Coronary artery (tissue), 2 donors: ENCODE data around the gene PELI2.
A peak's percentile ranks its signal among the peaks of the same experiment; 100 is the strongest.

Experiments
- DNase-seq: peaks from one replicate; pipeline ENCODE4 v3.0.0-alpha.2; 2017; ENCODE audit warnings: low spot score
- H3K27ac ChIP-seq, 2 donors: fragments of 200-600 bp; sonication (generic); one replicate each; pipeline ENCODE4 v1.5.1; 2016 to 2019
- H3K4me3 ChIP-seq: fragments of 200-600 bp; sonication (generic); 2 replicates; pipeline ENCODE4 v1.5.1; 2016; ENCODE audit warnings: mild to moderate bottlenecking, moderate library complexity
- TF ChIP-seq, protein P1 (sequence below): fragments of 200-600 bp; sonication (generic); IDR thresholded peaks from one replicate; pipeline ENCODE4 v1.5.1; 2019; ENCODE audit warnings: antibody characterized with exemption

The PELI2 gene

DNA sequence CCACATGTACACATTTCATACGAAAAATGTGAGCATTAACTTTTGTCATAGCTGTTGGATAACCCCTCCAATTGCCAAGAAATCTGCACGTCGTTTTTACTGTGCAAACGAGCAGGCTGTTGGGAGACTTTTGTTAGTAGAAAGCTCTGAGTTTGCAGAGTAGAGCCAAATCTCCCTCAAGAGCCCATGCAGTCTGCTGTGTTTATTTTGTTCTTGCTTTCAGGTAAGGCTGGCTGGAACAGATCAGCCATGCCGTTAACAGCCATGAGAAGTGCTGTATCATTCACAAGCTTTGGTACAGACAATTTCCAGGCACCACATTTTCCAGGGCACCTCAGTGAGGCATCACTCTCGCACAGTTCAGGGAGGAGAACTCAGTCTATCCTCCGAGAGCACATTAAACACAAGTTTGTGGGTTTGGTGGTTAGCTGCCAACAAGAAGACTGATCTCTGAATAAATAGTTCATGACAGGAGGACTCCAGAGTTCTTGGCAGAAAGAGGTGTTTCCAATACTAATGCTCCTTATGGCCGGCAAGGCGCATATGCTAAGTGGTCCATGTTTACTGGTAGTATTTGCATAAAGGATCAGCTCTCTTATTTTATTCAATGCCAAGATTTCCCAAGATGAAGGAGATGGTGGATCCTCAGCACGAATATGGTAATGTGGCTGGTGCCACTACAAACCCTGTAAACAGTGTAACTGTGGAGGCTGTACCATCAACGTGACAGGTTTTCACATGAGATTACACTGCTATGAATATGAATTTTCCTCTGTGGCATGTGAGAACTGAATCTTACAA is 30.3 kb upstream of the PELI2 start:
- no peak overlapping the region for H3K4me3 ChIP-seq
- DNase-seq: no peak
- TF ChIP-seq, protein P1, sequence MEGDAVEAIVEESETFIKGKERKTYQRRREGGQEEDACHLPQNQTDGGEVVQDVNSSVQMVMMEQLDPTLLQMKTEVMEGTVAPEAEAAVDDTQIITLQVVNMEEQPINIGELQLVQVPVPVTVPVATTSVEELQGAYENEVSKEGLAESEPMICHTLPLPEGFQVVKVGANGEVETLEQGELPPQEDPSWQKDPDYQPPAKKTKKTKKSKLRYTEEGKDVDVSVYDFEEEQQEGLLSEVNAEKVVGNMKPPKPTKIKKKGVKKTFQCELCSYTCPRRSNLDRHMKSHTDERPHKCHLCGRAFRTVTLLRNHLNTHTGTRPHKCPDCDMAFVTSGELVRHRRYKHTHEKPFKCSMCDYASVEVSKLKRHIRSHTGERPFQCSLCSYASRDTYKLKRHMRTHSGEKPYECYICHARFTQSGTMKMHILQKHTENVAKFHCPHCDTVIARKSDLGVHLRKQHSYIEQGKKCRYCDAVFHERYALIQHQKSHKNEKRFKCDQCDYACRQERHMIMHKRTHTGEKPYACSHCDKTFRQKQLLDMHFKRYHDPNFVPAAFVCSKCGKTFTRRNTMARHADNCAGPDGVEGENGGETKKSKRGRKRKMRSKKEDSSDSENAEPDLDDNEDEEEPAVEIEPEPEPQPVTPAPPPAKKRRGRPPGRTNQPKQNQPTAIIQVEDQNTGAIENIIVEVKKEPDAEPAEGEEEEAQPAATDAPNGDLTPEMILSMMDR: no peak
- H3K27ac ChIP-seq: no peak overlapping the region

DNA sequence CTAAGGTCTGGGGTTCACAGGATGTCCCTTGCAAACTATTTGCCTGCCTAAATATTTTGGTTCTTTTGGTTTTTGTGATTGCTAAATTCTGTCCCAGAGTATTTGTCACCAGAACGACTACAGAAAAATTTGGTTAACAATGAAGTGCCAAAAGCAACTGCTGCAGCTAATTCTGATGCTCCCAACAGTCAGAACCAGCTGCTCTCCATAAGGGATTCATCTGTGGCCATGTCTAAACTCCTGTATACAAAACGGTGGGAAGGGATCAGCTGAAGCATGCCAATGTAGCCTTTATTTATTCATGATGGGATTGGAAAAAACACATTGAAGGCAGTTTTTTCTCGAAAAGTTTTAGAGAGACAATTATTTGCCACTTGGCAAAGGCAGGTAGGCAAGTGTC is 29.3 kb upstream of the PELI2 start:
- no peak for DNase-seq
- H3K27ac ChIP-seq: no peak overlapping the region
- no peak overlapping the region for H3K4me3 ChIP-seq
- TF ChIP-seq, protein P1: no peak

DNA sequence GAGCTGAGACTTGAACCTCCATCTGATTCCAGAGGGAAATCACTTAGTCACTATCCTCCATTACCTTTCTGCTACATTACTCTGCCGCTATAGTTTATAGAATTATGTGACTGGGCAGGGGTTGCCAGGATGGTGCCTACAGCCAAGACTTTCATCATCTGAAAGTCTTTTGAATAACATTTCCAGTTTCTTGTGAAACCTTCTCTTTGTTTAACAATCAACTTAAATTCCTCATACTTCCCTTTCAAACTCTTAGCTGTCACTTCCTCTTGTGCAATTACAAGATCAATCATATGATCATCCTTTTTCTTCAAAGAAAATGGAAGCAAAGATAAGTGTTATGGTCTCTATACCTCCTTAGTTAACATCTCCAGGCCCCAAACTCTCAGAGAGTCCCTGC is 25.4 kb upstream of the PELI2 start:
- H3K4me3 ChIP-seq: no peak overlapping the region
- DNase-seq: no peak
- TF ChIP-seq, protein P1: no peak
- peak overlapping the region in 1 of 2 donors; percentile 37 for H3K27ac ChIP-seq

DNA sequence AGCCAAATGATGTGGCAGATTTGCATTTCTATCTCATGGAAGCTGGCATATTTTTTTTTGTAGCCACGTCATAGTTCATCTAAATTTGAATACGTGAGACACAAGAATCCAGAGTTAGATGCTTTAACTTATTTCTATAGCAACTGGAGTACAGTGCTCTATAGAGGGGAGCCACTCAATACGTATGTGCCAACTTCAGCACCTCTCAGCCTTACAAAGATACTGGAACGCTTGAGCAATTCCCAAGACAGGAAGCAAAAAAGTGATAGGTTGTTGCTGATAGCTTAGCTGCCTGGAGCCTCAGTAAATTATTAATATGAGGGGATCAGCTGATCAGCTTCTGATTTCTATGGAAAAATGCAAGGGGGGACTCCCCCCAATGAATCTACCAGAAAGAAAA is 24.1 kb upstream of the PELI2 start:
- H3K27ac ChIP-seq: no peak overlapping the region
- DNase-seq: no peak
- TF ChIP-seq, protein P1: no peak
- H3K4me3 ChIP-seq: no peak overlapping the region

DNA sequence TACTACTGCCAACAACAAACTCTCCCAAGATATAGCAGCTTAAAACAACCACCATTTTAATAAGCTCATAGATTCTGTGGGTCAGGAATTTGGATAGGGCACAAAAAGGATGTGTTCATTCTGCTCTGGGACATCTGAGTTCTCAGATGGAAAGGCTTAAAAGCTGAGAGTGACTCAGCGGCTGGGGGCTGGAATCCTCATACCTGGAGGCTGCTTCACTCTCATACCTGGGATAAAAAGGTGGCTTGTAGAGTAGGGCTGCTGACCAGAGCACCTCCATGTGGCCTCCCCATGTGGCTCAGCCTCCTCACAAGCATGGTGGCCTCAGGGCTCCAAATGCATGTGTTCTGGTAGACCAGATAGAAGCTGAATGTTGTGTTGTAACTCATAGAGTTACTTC is 20.2 kb upstream of the PELI2 start:
- no peak for DNase-seq
- TF ChIP-seq, protein P1: no peak
- Histone ChIP-seq H3K27ac (no peak overlapping the region), H3K4me3 (no peak overlapping the region)

DNA sequence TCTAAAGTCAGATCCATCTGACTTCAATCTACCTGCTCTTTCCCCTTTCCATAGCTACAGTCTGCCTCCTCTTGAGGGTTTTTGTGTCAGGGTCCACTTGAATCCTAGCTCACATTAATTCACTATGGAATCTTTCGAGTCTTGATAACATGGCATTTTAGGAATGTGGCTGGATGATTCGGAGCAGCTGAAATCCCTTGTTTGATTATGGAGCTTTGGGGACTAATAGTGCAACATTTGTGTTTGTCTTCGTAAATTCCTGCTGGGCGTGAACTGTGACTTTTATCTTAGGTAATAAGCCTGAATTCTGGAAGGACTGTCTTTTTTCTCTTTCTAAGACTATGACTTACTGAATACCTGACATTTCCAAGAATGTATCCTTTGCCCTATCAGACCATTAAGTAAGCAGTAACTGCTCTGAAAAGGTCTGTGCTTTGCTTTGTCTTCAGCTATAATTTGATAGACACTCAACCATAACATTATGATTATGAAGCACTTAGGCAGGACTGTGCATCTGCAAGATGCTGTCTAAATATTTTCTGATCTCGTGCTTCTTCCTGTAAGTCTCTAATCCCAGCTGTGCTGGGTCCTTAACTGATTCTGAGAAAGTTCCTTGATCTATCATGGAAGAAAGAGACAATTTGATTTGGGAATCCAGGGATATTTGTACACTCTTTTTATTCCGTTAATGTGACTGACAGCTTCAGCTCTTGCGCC is 19.0 kb upstream of the PELI2 start:
- TF ChIP-seq, protein P1: no peak
- Histone ChIP-seq H3K4me3 (no peak overlapping the region), H3K27ac (no peak overlapping the region)
- no peak for DNase-seq

DNA sequence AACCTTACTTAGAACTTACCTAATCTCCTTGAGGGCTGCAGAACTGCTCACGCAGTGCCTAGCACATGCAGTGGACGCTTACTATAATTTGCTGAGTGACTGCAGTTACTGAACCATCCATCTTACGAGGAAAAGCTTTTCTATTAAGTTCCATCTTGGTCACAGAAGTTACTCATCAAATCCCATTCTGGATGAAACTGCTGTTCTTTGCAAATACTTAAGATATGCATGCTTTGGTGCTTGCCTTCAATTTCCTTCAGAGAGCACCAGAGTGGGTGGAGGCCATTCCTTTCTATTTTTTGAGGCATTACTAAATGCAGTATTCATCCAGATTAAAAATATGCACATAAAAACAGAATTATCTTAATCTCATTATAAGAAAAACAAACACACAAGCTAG is 17.7 kb upstream of the PELI2 start:
- no peak overlapping the region for H3K4me3 ChIP-seq
- H3K27ac ChIP-seq: peak overlapping the region in 1 of 2 donors; percentile 46
- TF ChIP-seq, protein P1: no peak
- no peak for DNase-seq
